ENCODE results near the gene LYPD1.
"Not testable (repeated sequence)": the region's sequence is repeated elsewhere in the genome, so short reads cannot be mapped to it uniquely, and the experiment has no call there.

LYPD1 gene, protein sequence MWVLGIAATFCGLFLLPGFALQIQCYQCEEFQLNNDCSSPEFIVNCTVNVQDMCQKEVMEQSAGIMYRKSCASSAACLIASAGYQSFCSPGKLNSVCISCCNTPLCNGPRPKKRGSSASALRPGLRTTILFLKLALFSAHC

DNA sequence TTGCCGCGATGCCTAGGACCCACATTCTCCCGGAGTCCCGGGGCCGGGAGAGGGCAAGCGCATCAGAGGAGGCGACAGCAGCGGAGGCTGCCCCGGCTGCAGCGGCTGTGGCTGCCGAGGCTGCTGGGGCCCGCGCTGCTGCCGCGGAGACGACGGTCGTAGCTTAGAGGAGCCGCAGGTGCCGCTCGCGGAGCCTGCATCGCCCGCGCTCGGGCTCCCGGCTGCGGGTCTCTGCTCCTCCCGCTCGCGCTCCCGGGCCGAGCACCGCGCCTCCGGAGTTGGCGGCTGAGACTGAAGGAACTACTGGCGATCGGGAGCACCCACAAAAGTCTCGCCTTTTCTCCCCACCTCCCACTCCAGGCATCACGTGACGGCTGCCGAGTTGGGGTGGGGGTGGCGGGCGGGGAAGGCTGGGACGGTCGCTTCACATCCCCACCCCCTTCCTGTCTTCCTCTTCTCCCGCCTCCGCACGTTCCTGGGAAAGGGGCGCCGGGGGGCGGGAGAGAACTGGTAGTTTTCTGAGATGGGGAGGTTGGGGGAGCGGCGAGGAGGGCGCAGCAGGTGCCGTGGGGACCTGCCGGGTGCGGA is at the start of gene LYPD1:
Gene LYPD1, minus strand, starts transcription at position 298 of the 588 bp plus-strand sequence. Its CDS starts 273 bp downstream, at position 25.
- no peak for FAIRE-seq

DNA sequence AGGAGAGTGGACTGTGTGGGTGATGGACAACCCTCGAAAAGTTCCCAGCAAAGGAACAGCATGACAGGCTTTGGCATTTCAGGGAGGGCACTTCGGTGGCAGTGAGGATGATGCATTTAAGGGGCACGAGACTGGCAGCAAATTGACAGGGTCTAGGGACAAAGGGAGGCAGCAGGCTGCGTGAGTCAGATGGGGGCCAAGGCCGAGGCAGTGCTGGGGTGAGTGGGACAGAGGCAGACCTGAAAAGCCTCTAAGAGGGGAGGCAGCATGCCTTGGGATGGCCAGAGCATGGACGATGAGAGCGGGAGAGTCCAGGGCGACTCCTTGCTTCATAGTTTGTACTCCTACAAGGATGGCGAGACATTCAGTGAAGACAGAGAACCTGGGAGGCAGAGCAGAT is 49.5 kb upstream of the LYPD1 start:
- FAIRE-seq = no peak

GRCh38 chr2:132716954-132717353 is 46.9 kb upstream of the LYPD1 start:
- FAIRE-seq = no peak

GRCh38 chr2:132715386-132716351 is 45.7 kb upstream of the LYPD1 start:
- FAIRE-seq = no peak

DNA sequence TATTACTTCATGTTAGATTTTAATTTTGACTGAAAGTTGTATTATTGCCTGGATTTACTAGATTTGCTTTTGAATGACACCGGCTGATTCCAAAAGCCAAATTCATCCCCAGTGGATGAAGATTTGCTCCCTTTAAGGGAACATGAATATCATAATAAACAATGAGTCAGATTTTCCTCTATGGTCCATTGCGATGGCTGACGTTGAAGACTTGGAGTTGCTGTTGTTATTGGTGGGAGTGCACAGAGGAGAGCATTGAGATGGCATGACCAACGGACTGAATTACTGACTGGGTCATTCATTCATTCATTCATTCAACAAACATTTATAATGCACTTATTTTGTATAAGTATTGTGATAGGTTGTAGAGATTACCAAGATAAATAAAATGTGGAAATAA is 33.4 kb upstream of the LYPD1 start:
- FAIRE-seq = no peak

DNA sequence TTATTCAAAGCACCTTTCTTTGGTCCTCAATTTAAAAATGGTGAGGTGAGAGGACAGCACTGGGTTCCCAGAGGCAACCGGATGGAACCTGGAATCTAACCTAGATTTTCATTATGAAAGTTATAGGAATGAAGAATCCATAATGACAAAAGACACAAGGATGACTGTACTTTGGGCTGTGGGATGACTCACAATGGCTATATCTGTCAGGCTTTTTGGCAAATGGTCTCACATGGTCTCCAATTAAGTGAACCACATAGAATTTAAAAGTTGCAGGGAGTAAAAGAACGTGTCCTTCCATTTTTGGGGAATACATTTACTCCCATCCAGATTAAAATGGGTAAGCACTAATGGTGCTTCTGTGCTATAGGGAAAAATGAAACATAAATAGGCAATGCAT is 31.8 kb upstream of the LYPD1 start:
- no peak for FAIRE-seq

DNA sequence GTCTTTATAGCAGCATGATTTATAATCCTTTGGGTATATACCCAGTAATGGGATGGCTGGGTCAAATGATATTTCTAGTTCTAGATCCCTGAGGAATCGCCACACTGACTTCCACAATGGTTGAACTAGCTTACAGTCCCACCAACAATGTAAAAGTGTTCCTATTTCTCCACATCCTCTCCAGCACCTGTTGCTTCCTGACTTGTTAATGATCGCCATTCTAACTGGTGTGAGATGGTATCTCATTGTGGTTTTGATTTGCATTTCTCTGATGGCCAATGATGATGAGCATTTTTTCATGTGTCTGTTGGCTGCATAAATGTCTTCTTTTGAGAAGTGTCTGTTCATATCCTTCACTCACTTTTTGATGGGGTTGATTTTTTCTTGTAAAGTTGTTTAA is 29.8 kb upstream of the LYPD1 start:
- not testable (repeated sequence) for FAIRE-seq

DNA sequence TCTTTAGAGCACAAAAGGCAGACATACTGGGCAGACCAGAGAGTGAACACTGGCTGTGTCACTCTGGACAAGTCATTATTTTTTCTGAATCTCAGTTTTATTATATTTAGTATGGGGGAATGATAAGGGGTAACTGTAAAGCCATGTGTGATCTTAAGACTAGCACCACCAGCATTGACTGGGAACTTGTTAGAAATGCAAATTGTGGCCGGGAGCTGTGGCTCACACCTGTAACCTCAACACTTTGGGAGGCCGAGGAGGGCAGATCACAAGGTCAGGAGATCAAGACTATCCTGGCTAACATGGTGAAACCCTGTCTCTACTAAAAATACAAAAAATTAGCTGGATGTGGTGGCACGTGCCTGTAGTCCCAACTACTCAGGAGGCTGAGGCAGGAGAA is 28.3 kb upstream of the LYPD1 start:
- not testable (repeated sequence) for FAIRE-seq

- no peak for FAIRE-seq
Observed at GRCh38 chr2:132697556-132698205, 27.7 kb upstream of the LYPD1 start.

DNA sequence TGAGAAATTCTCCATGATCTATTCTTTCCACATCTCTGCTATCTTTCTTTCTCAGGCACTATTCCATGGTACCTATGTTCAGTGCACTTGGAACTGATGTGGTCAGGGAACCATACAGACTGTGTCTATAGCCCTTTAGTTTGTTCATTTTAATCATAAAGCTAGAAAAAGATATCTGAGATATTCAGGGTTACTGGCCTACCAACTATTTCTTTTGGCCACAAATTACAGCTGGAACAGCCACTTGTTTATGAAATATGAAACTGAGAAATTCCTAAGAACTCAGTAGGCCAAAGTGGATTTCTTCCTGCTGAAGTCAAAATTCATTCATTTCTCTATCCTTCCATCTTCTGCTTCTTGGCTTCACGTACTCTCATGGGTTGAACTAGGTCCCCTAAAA is 22.8 kb upstream of the LYPD1 start:
- FAIRE-seq = no peak

DNA sequence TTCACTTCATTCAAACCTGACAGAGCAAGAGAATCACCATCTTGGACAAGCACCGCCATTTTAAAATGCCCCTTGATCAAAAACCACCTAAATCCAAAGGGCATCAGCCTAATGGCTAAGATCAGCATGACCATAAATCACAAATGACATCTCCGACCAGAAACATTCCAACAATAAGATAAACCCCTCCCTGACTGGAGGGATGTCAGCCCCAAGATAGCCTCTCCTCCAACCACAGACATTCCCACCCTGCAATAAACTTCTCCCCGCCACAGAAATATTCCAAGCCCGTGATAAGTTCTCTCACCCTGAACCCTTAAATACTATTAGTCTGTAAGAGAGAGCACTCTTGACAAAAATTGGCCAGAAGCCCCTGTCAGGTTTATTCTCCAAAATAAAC is 21.6 kb upstream of the LYPD1 start:
- no peak for FAIRE-seq

DNA sequence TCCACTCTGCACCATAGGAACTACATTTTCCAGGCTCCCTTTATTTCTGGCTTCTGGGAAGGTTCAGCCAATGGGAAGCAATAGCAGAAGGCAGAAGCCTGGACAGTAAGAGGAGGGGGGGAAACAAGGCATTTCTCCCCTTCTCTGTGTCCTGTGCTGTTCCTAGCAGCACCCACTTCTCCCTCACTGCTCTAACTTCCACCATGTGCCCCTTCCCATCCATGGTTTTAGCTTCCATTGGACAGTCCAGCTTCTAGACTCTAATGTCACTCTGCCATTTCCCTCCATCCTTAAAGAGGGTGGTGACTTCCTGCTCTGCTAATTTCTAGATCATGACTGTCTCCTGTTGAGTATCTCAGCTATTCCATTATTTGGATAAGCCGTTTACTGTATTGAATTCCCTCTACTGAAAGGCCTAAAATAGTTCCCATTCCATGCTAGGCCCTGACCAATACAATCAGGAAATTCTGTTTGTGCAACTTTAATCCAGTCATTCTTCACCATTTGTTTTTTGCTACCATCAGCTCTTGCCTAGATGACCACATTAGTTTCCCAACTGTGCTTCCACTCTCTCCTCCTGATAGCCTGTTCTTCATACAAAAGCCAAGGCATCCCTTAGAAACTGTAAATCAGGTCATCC is 20.8 kb upstream of the LYPD1 start:
- no peak for FAIRE-seq

DNA sequence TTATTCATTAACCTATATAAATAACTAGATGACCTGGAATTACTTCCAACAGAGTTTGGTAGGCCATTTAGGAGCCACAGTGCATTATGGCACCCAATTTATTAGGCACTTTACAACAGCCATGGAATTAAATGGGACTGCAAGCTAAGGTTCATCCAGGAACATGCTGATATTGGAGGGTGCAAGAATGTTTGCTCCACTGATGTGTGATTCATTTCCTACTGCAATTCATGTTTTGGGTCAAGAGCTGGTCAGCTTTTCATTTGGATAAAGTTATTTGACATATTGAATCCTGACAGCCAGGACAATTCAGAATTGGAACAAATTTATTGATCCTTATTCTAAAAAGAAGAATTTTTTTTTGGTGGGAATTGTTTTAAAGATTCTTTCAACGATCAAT is 11.8 kb upstream of the LYPD1 start:
- no peak for FAIRE-seq

- no peak for FAIRE-seq
Observed at GRCh38 chr2:132680544-132680943, 10.5 kb upstream of the LYPD1 start.

DNA sequence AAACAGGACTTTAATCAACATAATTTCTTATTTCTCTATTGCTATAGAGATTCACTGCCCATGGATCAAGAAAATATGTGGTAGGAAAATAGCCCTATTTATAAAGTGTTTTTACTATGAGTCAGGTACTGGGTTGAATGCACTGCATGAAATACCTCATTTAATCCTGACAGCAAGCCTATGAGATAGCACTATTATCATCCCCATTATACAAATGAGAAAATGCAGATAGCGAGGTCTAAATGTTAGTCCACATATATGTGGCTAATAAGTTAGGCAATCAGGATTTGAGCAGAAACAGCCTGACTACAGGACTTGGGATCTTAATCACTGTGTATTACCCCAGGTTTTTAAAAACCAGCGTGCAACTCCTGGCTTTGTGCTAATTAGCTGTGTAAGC is 8.5 kb upstream of the LYPD1 start:
- FAIRE-seq = no peak

- FAIRE-seq = no peak
Observed at GRCh38 chr2:132677661-132678060, 7.7 kb upstream of the LYPD1 start.

DNA sequence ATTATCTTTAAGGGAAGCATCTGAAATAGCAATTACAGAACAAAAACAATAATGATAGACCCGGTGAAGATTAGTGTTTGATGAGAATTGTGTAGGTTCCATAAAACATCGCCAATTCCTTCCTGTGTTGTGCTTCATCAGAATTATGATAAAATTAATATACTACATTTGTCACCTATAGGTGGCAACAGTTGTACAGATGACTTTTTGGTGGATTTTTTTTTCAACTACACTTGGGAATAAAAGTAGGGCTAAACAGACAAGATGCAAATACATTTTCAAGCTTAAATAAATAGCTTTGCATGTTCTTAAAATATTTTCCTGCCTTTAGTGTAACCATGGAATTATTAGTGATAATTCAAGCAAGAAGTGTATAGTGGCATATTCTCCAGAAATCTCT is 7.0 kb upstream of the LYPD1 start:
- FAIRE-seq = no peak

DNA sequence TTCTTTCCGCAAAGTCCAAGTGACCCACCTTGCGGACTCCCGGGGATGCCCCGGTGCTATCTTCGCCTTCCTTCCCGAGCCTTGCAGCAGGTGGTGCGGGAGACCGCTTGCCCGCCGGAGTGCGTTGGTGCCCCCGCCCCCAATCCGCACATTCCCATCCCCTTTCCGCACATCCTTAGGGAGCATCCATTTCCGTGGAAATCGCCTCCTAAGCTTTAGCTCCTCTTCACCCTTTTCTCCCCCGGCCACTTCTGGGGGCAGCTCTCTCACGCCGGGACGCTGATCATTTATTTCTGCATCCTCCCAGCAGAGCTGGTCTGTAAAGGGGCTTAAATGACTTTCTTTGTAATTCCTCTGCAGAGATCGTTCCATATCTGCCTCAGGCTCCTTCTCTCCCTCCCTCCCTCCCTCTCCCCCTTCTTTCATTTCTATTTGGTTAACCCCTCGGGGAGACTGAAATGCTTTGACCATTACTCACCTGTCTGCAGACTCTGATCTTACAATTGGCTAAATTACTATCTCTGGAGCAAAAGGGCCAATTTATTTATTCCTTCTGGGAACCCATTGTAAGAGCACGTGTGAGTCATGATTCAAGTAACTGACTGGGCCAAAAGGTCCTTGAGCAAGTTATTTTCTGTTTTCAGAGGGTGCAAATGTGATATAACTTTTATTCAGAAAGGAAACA is 1.3 kb upstream of the LYPD1 start:
- FAIRE-seq = no peak

DNA sequence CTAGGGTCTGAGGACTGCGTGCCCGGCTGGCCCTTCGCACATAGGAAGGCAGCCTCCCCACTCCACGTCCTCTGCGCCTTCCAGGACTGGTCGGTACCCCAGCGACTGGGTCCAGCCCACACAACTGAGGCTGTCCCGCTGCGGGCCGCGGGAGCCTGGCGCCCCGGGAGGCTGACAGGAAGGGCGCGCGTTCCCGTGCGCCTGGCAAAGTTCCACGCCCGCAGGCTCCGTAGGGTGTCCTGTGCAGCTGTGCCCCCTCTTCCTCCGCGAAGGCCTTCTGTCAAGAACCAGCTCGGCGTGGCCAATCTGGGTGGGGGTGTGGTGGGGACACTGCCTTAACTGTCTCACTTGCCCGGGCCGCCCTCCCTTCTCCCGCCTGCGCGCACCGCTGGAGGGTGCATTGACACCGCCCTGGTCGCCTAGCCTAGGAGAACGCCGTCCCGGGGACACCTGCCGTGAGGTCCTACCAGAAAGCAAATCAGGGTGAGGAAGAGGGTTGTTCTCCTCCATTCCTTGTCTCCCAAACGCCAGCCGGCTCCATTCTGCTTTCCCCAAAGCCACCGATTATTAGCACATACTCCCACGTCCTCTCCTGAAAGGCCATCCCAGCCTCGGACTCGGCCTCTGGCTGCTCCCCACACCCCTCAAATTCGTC is 618 bp upstream of the LYPD1 start:
- no peak for FAIRE-seq

DNA sequence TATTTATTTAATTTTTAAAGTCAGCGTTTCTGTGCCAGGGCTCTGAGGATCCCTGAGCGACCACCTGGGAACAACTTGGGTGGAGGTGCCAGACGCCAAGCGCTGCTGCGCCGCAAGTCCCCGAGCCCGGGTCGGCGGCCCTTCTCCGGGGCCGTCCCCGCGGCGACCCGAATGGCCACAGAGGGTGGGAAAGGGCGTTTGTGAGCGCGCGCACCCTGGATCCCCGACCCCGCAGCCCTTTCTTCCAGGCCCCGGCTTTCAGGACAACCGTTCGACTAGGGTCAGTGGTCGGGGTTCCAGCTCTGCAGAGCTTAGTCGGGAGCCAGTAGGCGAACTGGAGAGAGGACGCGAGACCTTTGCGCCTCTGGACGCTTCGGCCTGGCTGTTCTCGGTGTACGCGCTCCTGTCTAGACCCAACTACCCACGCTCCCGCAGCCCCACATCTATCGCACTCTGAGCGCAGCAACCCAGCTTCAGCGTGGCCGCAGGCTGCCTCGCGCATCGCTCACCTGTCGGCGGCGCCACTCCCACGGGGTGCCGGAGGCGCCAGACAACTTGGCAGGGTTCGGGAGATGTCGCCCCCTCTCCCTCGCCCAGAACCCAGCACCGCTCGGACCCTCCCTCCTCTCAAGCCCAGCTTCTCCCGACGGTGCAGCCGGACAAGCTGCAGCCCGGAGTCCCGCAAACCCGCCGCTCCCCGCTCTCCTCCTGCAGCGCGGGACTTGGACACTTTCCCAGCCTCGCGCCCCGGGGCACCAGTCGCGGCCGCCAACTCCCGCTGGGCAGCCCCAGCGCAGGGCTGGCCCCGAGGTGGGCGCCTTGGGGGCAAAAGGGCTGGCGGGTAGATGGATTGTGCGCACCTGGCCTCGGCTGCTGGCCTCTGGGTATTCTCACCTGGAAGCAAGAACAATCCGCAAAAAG is 758 bp downstream of the LYPD1 start:
- no peak for FAIRE-seq

Data from A204.1 (cell line).